ENCODE results near the gene PIK3R6.

Gene PIK3R6

GRCh38 chr17:8893621-8894201 lies 26.2 kb upstream of the PIK3R6 start:
- no peak for DNase-seq

- DNase-seq: no peak
Observed at GRCh38 chr17:8893059-8893458, 25.6 kb upstream of the PIK3R6 start.

- no peak for DNase-seq
Observed at GRCh38 chr17:8892338-8892690, 24.8 kb upstream of the PIK3R6 start.

- no peak for DNase-seq
Observed at GRCh38 chr17:8890671-8891070, 23.2 kb upstream of the PIK3R6 start.

GRCh38 chr17:8889458-8890210 lies 22.2 kb upstream of the PIK3R6 start:
- no peak for DNase-seq

- DNase-seq: no peak
Observed at GRCh38 chr17:8888704-8889302, 21.3 kb upstream of the PIK3R6 start.

- DNase-seq: no peak
Observed at GRCh38 chr17:8887834-8888703, 20.6 kb upstream of the PIK3R6 start.

GRCh38 chr17:8887301-8887700 lies 19.8 kb upstream of the PIK3R6 start:
- no peak for DNase-seq

GRCh38 chr17:8885967-8886684 lies 18.7 kb upstream of the PIK3R6 start:
- DNase-seq: no peak

GRCh38 chr17:8885163-8885966 lies 17.9 kb upstream of the PIK3R6 start:
- DNase-seq: peak; percentile 31

GRCh38 chr17:8884336-8884990 lies 17.0 kb upstream of the PIK3R6 start:
- no peak for DNase-seq

GRCh38 chr17:8883353-8883752 lies 15.9 kb upstream of the PIK3R6 start:
- DNase-seq: no peak

GRCh38 chr17:8881606-8882005 lies 14.1 kb upstream of the PIK3R6 start:
- no peak for DNase-seq

- no peak for DNase-seq
Observed at GRCh38 chr17:8880466-8880865, 13.0 kb upstream of the PIK3R6 start.

GRCh38 chr17:8879410-8879809 lies 11.9 kb upstream of the PIK3R6 start:
- DNase-seq: no peak

- no peak for DNase-seq
Observed at GRCh38 chr17:8877984-8878383, 10.5 kb upstream of the PIK3R6 start.

- no peak for DNase-seq
Observed at GRCh38 chr17:8875957-8876356, 8.5 kb upstream of the PIK3R6 start.

GRCh38 chr17:8875436-8875835 lies 8.0 kb upstream of the PIK3R6 start:
- no peak for DNase-seq

- DNase-seq: no peak
Observed at GRCh38 chr17:8873801-8874715, 6.6 kb upstream of the PIK3R6 start.
